Mesothelial cell of epicardium (in vitro differentiated cells): ENCODE measurements around the gene HBM. TPM values are rescaled to one million over a fixed set of nuclear protein-coding genes. Genes with fewer than 3 reads are reported as not detected.
"Not testable (repeated sequence)": the region's sequence is repeated elsewhere in the genome, so short reads cannot be mapped to it uniquely, and the experiment has no call there.

ENCODE experiments used
- DNase-seq, 2 experiments: peaks; one replicate each; pipeline ENCODE4 v3.0.0; 2021; ENCODE audit warnings: low spot score in 2 of 2; ENCODE audit not compliant: unreplicated experiment in 2 of 2
- H3K27ac Mint-ChIP-seq: 2 replicates; pipeline ENCODE4 v1.8.0; 2021; ENCODE audit warnings: mixed read lengths
- H3K27me3 Mint-ChIP-seq: 2 replicates; pipeline ENCODE4 v1.8.0; 2021; ENCODE audit warnings: low read depth, mixed read lengths
- H3K36me3 Mint-ChIP-seq: 2 replicates; pipeline ENCODE4 v1.8.0; 2021; ENCODE audit warnings: mixed read lengths
- H3K4me1 Mint-ChIP-seq: 2 replicates; pipeline ENCODE4 v1.8.0; 2021; ENCODE audit warnings: mixed read lengths
- H3K4me3 Mint-ChIP-seq: 2 replicates; pipeline ENCODE4 v1.8.0; 2021; ENCODE audit warnings: mild to moderate bottlenecking, moderate library complexity, mixed read lengths
- H3K9me3 Mint-ChIP-seq: 2 replicates; pipeline ENCODE4 v1.8.0; 2021; ENCODE audit warnings: mixed read lengths
- CTCF ChIP-seq: fragments of 200-600 bp; sonication (generic); IDR thresholded peaks from one replicate; pipeline ENCODE4 v1.5.0; 2021; ENCODE audit warnings: antibody characterized with exemption; ENCODE audit not compliant: unreplicated experiment
- total RNA-seq: library from RNA; stranded (reverse); gene quantifications from 3 replicates; pipeline ENCODE4 v1.2.1, GENCODE V29; 2021

The HBM gene
- total RNA-seq, 1 donor from 2014 or later = not detected

- Mint-ChIP-seq H3K27ac (no peak overlapping the region), H3K4me1 (no peaks in the 10 kb centered on the region), H3K9me3 (no peaks in the 10 kb centered on the region), H3K4me3 (peak overlapping the region; percentile 15), H3K36me3 (no peaks in the 10 kb centered on the region), H3K27me3 (peaks cover 75% of the 10 kb centered on the region)
- TF ChIP-seq CTCF = no peak
- no peak for DNase-seq
These were observed 795 bp upstream of the HBM start for GRCh38 chr16:164827-165538.

- H3K4me3 Mint-ChIP-seq = peak overlapping the region; percentile 34
- no peaks in the 10 kb centered on the region for H3K4me1 Mint-ChIP-seq
- no peaks in the 10 kb centered on the region for H3K9me3 Mint-ChIP-seq
- no peak for TF ChIP-seq CTCF
- H3K36me3 Mint-ChIP-seq = no peaks in the 10 kb centered on the region
- no peak for DNase-seq
- H3K27me3 Mint-ChIP-seq = peaks cover 80% of the 10 kb centered on the region
- H3K27ac Mint-ChIP-seq = no peak overlapping the region
These were observed 770 bp downstream of the HBM start for GRCh38 chr16:166375-167121.

GRCh38 chr16:167122-167690, 1.4 kb downstream of the HBM start:
- Mint-ChIP-seq H3K27me3 (peaks cover 80% of the 10 kb centered on the region), H3K36me3 (no peaks in the 10 kb centered on the region), H3K4me1 (no peaks in the 10 kb centered on the region), H3K9me3 (no peaks in the 10 kb centered on the region), H3K27ac (no peak overlapping the region), H3K4me3 (peak overlapping the region; percentile 34)
- no peak for DNase-seq
- TF ChIP-seq CTCF = no peak

DNA sequence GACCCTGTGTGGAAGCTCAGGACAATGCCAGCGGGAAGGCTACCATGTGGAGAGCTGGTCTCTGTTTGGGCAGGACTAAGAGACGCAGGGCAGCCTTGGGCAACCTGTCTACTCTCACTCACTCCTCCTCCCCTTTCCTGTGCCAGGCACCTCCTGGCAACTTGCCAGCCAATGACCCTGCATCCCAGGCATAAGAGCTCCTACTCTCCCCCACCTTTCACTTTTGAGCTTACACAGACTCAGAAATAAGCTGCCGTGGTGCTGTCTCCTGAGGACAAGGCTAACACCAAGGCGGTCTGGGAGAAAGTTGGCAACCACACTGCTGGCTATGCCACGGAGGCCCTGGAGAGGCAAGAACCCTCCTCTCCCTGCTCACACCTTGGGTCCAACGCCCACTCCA, 2.6 kb downstream of the HBM start:
- Mint-ChIP-seq H3K36me3 (no peaks in the 10 kb centered on the region), H3K4me1 (no peaks in the 10 kb centered on the region), H3K27me3 (peaks cover 74% of the 10 kb centered on the region), H3K4me3 (no peak overlapping the region), H3K9me3 (no peaks in the 10 kb centered on the region), H3K27ac (no peak overlapping the region)
- no peak for DNase-seq
- TF ChIP-seq CTCF = no peak

- Mint-ChIP-seq H3K4me1 (no peaks in the 10 kb centered on the region), H3K27ac (no peak overlapping the region), H3K4me3 (no peak overlapping the region), H3K9me3 (no peaks in the 10 kb centered on the region), H3K36me3 (no peaks in the 10 kb centered on the region), H3K27me3 (peaks cover 76% of the 10 kb centered on the region)
- no peak for TF ChIP-seq CTCF
- no peak for DNase-seq
These were observed 3.2 kb downstream of the HBM start for GRCh38 chr16:169014-169413.

DNA sequence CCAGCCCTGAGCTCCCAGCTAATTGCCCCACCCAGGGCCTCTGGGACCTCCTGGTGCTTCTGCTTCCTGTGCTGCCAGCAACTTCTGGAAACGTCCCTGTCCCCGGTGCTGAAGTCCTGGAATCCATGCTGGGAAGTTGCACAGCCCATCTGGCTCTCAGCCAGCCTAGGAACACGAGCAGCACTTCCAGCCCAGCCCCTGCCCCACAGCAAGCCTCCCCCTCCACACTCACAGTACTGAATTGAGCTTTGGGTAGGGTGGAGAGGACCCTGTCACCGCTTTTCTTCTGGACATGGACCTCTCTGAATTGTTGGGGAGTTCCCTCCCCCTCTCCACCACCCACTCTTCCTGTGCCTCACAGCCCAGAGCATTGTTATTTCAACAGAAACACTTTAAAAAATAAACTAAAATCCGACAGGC, 4.3 kb downstream of the HBM start:
- not testable (repeated sequence) for H3K4me3 Mint-ChIP-seq, H3K27ac Mint-ChIP-seq, H3K4me1 Mint-ChIP-seq, H3K36me3 Mint-ChIP-seq, H3K9me3 Mint-ChIP-seq
- H3K27me3 Mint-ChIP-seq = peaks cover 84% of the 10 kb centered on the region
- DNase-seq = peak in 1 of 2 experiments; percentile 69
